HTERT RPE-1 (cell line): Measurements from ENCODE around the gene MAGI1.

ENCODE experiments used
- in situ Hi-C: fragments of 300-500 bp; cut with MboI; formaldehyde crosslinking; loops from 4 replicates; pipeline ENCODE4 v1.14.3; 2020; ENCODE audit warnings: low sequenced_read_pairs

MAGI1 gene

GRCh38 chr3:65814845-65815578 is 223.7 kb downstream of the MAGI1 start:
- in situ Hi-C loops, result no loop called here

DNA sequence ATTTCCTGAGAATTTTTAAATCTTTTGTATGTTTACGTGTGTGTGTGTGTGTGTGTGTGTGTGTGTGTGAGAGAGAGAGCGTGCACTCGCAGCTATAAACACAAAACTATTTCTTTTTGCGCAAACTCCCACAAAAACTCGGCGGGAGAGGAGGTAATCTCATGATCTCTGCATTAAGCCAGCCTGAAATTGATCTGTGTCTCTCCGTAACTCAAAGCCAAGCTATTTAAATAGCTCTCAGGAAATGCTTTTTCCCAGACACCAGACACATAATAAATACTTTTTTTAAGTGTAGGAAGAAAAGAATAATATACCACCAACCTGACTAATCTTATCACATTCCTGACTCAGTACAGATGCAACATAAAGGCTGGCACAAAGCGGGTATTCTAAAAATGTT is 226.8 kb downstream of the MAGI1 start:
- in situ Hi-C loops, result no loop called here

DNA sequence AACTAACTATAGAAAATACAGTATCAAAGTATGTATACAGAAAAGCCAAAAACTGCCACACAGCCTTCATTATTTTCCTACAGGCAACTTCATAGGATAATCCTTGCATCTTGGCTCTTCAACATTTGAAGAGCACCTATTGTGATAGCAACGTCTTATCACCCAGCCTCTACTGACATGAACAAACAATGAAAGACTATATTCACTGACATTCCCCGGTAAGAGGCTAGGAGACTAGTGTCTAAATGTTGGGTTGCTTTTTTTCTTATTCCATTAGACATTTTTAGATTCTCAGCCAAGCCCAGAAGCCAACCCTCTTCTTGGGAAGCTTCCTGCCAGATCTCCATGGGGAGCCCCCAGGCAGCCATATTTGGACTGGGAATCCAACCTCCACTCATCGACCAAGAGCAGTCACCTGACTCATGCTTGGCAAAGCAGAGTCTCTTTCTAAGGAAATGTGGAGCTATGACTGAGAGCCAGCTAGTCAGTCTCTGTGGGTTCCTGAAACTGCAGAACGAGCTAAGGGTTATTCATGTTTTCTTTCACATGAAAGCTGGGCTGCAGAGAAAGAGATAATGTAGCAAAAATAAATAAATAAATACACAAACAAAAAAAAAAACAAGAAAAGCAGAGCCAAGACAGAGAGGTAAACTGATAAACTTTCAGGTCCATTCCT is 227.5 kb downstream of the MAGI1 start:
- in situ Hi-C loops, result no loop called here

- in situ Hi-C loops, result no loop called here
These were observed 228.4 kb downstream of the MAGI1 start for GRCh38 chr3:65810302-65810701.

GRCh38 chr3:65809641-65810150 is 229.0 kb downstream of the MAGI1 start:
- in situ Hi-C loops, result no loop called here

- in situ Hi-C loops, result no loop called here
These were observed 229.9 kb downstream of the MAGI1 start for GRCh38 chr3:65808824-65809223.

- in situ Hi-C loops, result no loop called here
These were observed 230.3 kb downstream of the MAGI1 start for GRCh38 chr3:65808407-65808806.

- in situ Hi-C loops, result no loop called here
These were observed 231.5 kb downstream of the MAGI1 start for GRCh38 chr3:65807225-65807624.

GRCh38 chr3:65806600-65806999 is 232.1 kb downstream of the MAGI1 start:
- in situ Hi-C loops, result no loop called here

GRCh38 chr3:65796676-65797075 is 242.0 kb downstream of the MAGI1 start:
- in situ Hi-C loops, result no loop called here

DNA sequence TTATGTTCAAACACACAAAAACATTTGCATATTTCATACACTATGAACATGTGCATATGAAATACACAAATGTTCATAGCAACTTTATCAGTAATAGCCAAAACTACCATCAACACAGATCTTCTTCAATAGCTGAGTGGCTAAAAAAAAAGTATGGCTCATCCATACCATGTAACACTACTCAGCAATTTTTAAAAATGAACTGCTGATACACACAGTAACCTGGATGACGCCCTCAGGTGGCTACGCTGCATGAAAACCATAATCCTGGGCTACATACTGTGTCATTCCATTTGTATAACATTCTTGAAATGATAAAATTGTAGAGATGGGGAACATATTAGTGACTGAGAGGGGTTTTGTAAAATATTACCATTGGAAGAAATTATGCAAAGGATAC is 243.6 kb downstream of the MAGI1 start:
- in situ Hi-C loops, result no loop called here

DNA sequence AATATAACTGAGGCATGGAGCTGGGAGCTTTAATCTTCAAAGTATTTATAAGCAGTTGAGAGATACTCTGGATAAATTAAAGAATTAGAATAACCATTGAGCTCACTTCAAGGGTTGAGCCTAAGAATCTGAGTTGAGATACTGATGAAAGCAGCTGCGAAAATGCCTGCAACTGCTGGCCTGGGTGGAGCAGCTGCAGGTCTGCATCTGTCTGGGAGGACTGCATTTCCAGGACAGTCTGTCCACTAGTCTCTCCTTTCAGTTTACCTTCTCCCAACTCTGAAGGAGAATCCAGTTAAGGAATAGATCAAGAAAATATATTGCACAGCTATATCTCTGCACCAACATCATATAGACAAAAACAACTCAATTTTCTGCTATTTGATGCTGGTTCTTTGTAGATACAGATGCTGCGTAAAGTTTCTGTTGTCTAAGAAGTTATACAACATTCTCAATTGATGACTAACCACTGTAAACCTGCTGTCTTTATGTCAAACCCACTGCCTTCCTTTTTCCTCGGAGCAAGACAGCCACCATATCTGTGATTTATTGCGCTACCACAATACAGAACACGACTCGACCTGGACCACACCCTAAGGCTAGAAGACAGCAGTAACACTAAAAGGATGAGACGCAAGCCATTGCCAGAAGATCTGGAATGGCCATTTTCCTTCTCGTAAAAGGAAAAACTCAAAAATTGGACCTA is 245.1 kb downstream of the MAGI1 start:
- in situ Hi-C loops, result no loop called here

GRCh38 chr3:65788461-65788860 is 250.3 kb downstream of the MAGI1 start:
- in situ Hi-C loops, result no loop called here

DNA sequence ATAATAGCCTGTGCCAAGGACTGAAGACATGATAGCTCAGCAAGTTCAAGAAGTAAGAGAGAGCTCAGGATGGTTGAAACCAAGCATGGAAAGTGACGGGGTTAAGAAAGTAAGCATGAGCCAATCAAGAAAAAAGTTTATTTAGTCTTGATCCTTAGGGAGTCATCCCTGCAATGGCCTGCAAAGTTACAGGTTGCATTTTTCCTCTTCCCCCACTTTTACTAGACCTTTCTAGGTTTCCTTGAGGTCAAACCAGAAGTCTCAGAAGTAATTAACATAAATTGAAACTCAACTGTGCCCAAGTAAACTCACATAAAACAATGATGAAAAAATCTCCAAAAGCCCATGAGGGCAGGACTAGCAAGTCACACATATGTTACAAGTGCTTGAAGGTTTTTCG is 250.9 kb downstream of the MAGI1 start:
- in situ Hi-C loops, result no loop called here

GRCh38 chr3:65787340-65787739 is 251.4 kb downstream of the MAGI1 start:
- in situ Hi-C loops, result no loop called here

GRCh38 chr3:65786890-65787289 is 251.8 kb downstream of the MAGI1 start:
- in situ Hi-C loops, result no loop called here

GRCh38 chr3:65785065-65785645 is 253.6 kb downstream of the MAGI1 start:
- in situ Hi-C loops, result no loop called here

DNA sequence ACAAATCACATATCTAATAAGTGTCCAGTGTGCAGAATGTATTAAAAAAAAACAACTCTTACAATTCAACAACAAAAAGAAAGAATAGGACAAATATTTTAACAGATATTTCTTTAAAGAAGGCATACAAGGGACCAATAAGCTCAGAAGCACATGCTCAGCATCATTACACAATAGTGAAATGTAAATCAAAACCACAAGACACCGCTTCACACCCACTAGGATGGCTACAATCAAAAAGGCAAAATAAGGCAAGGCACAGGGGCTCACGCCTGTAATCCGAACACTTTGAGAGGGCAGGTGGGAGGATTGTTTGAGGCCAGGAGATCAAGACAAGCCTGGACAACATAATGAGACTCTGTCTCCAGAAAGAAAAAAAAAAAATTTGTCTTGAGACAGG is 255.6 kb downstream of the MAGI1 start:
- in situ Hi-C loops, result no loop called here

- in situ Hi-C loops, result no loop called here
These were observed 257.1 kb downstream of the MAGI1 start for GRCh38 chr3:65781594-65781993.

DNA sequence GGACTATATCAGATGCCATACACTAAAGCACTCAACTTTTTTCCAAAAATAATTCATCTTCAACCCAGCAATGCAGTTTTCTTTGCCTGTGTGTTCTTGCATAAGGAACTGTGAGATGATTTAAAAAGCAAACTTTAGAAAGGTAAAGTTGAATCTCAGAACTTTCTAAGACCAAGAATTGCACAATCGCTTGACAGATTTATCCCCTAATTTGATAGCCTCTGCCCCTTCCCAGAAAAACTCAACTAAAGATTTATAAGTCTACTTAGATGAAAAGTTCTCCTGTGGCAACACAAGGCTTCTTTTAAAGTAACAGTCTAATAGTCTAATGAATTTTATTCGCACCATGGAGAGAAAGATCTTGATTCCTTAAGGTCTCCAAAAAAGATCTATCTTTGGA is 259.3 kb downstream of the MAGI1 start:
- in situ Hi-C loops, result no loop called here

GRCh38 chr3:65778968-65779367 is 259.8 kb downstream of the MAGI1 start:
- in situ Hi-C loops, result no loop called here
